Fibroblast of skin of right biceps (primary cell): ENCODE measurements around the gene LRRC8D.

Experiments
- DNase-seq: peaks from one replicate; pipeline ENCODE4 v3.0.0-alpha.2; 2013

Gene LRRC8D

DNA sequence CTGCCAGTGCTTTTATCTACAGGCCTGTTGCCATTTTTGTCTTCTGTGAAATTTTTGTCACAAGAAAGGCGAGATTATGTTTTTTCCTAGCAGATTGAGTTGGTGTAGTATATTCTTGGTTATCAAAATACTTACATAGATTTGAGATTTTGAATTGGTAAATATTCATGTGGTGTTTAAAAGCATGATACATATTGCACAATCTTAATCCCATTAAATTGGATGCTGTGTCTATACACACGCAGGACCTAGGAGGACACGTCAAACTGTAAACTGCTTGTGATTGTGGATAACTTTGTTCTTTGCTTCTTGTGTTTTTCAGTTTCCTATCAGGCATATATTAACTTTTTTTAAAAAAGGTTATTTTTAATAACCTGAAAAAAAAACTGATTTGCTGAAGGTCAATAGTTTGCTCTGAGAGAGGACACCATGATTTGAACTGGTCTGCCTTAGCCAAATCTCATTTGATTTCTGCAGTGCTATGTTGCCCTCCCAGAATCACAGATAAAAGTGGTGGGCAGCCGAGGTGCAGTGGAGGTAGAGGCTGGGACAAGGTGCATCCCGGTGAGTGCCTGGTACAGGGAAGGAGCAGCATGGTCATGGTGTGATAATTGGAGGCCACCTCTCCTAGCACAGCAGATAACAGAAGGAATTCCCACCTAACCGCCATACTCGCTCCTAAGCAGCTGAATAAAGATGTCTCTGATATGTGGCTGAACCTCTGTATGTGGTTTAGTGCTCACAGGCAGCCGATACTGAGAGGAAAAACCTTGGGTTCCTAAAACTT, 76.7 kb downstream of the LRRC8D start:
- no peak for DNase-seq

GRCh38 chr1:89898150-89898549, 77.3 kb downstream of the LRRC8D start:
- DNase-seq = no peak

GRCh38 chr1:89898695-89899470, 78.1 kb downstream of the LRRC8D start:
- no peak for DNase-seq

DNA sequence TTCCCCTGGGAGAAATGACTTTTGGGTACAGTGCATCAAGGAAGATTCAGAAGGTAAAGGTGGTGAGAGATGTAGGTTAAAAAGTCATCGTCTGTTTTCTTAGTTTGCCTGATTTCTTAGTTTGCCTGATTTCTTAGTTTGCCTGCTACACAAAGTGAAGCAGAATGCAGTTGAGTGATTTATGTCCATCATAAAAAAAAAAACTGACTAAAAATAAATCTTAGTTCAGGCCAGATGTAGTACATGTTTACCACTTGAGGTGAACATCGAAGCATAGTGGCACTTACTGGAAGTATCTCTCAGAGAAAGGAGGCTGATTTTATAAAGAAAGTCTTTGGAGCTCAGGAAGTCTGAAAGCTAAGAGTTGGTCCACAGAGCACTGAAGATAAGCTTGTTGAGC, 79.5 kb downstream of the LRRC8D start:
- DNase-seq = no peak

- DNase-seq = no peak
These were observed 80.2 kb downstream of the LRRC8D start for GRCh38 chr1:89900791-89901708.

DNA sequence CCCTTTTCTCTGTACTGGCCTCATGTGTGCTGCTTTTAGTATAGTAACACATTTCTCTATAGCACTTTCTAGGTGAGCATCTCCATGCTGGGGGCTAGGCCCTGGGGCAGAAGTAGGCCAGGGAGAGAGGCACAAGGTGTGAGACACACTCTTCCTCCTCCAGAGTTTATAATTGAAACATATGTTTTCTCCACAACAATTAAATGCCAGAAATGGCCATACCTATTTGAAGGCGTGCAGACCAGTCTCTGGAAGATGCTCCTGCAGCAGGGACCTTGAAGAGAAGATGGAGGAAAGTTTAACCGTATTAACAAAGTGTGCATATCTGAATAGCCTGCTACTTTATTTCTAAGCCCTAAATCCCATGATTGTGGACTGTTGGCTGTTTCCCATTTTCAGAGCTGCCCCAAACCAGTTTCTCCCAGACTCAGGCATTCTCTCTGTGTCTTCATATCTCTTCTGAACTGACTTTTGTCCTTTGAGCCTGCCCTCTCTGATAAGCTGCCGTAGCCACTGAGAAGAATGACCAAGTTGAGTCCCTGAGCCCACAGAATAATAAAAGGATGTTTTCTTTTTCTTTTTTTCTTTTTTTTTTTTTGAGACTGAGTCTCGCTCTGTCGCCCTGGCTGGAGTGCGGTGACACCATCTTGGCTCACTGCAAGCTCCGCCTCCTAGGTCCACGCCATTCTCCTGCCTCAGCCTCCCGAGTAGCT, 81.3 kb downstream of the LRRC8D start:
- no peak for DNase-seq

DNA sequence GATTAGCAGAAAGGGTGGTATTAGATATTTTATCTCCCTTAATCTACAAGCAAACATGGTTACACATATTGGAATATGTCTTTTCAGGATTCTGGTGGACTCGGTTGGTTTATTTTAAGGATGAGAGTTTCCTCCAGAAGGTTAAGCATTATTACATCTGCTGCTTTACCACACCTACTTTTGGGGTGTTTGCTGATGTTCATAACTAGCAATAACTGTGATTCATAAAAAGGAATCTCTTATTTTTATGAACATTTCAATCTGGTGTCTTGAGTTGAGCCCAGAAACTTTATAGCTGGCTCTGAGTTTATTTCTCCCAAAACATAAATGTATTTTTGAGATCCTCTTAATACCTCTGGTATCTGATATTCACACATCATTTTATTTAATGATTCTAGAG, 82.7 kb downstream of the LRRC8D start:
- no peak for DNase-seq

GRCh38 chr1:89904219-89904980, 83.6 kb downstream of the LRRC8D start:
- DNase-seq = no peak

GRCh38 chr1:89905395-89906058, 84.7 kb downstream of the LRRC8D start:
- peak; percentile 38 for DNase-seq

GRCh38 chr1:89906088-89906487, 85.3 kb downstream of the LRRC8D start:
- DNase-seq = no peak

DNA sequence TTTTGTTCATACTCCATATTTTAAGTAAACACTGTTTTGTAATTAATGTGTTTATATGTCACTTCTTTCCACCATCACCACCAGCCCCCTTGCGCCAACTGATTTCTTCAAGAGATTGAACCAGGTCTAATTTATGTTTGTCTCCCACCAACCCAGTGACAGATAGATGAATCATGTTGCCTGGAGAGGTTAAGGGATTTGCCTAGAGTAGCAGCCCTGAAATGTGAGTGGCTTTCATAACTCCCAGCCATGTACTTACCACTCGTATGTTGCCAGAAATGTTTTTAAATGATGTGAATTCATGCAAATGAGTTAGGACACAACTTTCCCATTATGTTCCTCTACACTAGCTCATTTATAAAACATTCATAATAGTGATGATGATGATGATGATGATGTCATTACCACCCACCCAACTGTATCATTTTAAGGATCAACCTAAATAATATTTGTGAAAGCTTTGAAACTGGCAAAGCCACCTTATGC, 86.9 kb downstream of the LRRC8D start:
- peak; percentile 87 for DNase-seq

DNA sequence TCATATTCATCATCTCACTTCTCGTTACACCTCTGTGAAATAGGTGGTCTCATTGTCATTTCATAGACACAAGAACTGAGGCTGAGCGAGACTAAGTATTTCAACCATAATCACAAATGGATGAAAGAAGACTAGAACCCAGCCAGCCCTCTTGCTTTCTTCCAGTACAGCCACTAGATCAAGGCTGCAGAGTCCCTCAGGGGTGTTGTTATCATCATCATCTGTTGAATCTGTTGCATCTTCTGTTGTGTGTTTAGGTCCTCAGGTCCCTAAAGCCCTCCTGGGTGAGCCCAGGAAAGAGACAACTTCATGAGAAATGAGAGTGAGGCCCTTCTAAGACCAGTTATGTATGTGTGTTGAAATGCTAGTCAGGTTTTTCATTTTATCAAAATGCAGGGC, 87.4 kb downstream of the LRRC8D start:
- no peak for DNase-seq

DNA sequence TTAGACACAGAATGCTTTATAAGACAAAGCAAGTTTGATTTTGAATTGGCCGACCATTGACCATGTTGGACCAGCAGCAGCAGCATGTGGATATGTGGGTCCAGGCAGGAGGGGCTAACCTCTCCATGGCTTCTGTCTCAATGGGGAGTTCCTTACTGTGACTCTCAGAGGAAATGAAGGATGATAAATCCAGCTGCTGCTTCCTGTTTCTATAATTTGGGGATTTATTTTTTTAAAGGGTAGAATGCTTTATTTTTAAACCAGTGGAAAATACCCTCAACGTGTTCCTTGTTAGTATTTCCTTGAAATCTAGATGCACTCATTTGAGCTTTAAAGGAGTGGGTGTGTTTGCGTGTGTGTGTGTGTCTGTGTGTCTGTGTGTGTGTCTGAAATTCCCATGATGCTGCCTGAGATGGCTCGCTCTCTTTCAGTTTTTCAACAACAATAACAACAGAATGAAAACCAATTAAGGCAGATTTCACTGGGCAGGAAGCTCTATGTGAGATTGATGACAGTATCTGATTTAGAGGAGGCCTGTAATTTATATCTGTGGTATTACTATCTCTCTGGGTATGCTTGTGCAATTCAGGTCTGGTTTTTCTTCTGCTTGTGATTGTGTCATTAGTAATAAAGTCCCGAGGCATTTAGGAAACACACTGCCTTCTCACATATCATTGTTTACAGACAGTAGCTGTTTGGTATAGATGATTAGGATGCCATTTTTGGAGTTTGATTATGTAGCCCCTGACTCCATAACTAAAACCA, 88.0 kb downstream of the LRRC8D start:
- peak; percentile 86 for DNase-seq

GRCh38 chr1:89910268-89910667, 89.4 kb downstream of the LRRC8D start:
- no peak for DNase-seq

GRCh38 chr1:89910780-89911179, 89.9 kb downstream of the LRRC8D start:
- peak; percentile 89 for DNase-seq

- peak; percentile 18 for DNase-seq
These were observed 90.6 kb downstream of the LRRC8D start for GRCh38 chr1:89911191-89911991.

- DNase-seq = no peak
These were observed 91.2 kb downstream of the LRRC8D start for GRCh38 chr1:89912073-89912472.

DNA sequence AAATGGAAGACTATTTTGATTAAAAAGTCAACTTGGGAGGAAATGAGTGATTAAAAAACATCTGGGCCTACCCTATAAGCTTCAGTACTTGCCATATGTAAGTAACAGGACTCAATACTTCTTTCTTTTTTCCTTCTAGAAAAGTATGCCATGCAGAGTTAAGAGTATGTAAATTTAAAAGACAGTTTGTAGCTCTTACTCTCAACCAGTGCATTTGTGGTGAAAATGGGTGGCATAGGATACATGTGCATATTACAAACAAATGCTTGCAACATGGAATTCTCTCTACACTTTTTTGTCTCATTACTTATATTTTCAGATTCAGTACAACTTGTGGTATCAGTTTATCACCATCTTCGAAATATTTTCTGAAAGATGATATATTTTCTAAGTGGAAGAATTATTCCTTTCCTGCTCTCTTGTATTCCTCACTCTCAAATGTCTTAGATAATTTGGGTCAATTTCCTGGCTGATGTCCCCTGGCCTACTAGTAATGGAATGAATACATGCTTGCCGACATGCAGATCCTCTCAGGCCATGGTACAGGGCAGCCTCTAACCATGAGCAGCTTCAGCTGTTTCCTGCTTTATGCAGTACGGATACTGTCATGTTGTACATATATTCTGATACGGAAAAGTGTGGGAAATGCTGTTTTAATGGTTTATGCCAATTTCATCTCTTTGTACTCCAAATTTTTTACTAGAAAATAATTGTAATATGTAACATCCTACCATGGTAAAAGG, 92.7 kb downstream of the LRRC8D start:
- DNase-seq = no peak

- no peak for DNase-seq
These were observed 96.5 kb downstream of the LRRC8D start for GRCh38 chr1:89917353-89917752.
